Activated CD4-positive, alpha-beta memory T cell treated with anti-CD3 and anti-CD28 coated beads, Interleukin-2, amount 10 ng/mL, durations not matched to agents 7 days and 5 days (primary cell): ENCODE results near the gene MRTFA. TPM values are rescaled to one million over a fixed set of nuclear protein-coding genes. Genes with fewer than 3 reads are reported as not detected.
"Not testable (repeated sequence)": the region's sequence is repeated elsewhere in the genome, so short reads cannot be mapped to it uniquely, and the experiment has no call there.

ENCODE experiments used
- CTCF ChIA-PET: fragments of 350-600 bp; sonication (Branson Sonifier 250); formaldehyde crosslinking; loops from one replicate; lab custom pipeline; 2021; ENCODE audit warnings: antibody characterized with exemption, inconsistent platforms; lab: Charles Lee
- POLR2A ChIA-PET: fragments of 350-600 bp; sonication (Branson Sonifier 250); formaldehyde crosslinking; loops from one replicate; lab custom pipeline; 2021; ENCODE audit warnings: antibody characterized with exemption; lab: Charles Lee
- DNase-seq: peaks from one replicate; pipeline ENCODE4 v3.0.0-alpha.2; 2020
- H3K27ac Mint-ChIP-seq: one replicate; pipeline ENCODE4 v1.8.0; 2021; ENCODE audit warnings: mild to moderate bottlenecking, mixed read lengths
- H3K27me3 Mint-ChIP-seq: one replicate; pipeline ENCODE4 v1.8.0; 2021; ENCODE audit warnings: mixed read lengths
- H3K36me3 Mint-ChIP-seq: one replicate; pipeline ENCODE4 v1.8.0; 2021; ENCODE audit warnings: low read depth, mixed read lengths
- H3K4me1 Mint-ChIP-seq: one replicate; pipeline ENCODE4 v1.8.0; 2021; ENCODE audit warnings: mixed read lengths
- H3K4me3 Mint-ChIP-seq: one replicate; pipeline ENCODE4 v1.8.0; 2021; ENCODE audit warnings: mild to moderate bottlenecking, mixed read lengths
- H3K9me3 Mint-ChIP-seq: one replicate; pipeline ENCODE4 v1.8.0; 2021; ENCODE audit warnings: mixed read lengths
- total RNA-seq, 2 experiments: library from RNA; stranded (reverse); gene quantifications; one replicate each; pipeline ENCODE4 v1.2.3, GENCODE V29; 2021

Gene MRTFA
- total RNA-seq, 2 experiments from 2014 or later: 58.5 to 61.5 TPM

- Mint-ChIP-seq H3K4me3 (no peak overlapping the region), H3K4me1 (peaks cover 16% of the 10 kb centered on the region), H3K27me3 (no peaks in the 10 kb centered on the region), H3K9me3 (peaks cover 21% of the 10 kb centered on the region), H3K27ac (no peak overlapping the region), H3K36me3 (peaks cover 39% of the 10 kb centered on the region)
- POLR2A ChIA-PET: no interaction called here
- no peak for DNase-seq
- CTCF ChIA-PET: no interaction called here
Observed at GRCh38 chr22:40556641-40557040, 79.9 kb downstream of the MRTFA start.

DNA sequence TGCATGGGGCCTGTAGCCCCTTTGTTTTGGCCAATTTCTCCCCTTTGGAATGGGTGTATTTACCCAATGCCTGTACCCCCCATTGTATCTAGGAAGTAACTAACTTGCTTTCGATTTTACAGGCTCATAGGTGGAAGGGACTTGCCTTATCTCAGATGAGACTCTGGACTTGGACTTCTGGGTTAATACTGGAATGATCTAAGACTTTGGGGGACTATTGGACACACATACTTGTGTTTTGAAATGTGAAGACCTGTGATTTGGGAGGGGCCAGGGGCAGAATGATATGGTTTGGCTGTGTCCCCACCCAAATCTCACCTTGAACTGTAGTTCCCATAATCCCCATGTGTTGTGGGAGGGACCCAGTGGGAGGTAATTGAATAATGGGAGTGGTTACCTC, 82.5 kb downstream of the MRTFA start:
- H3K27me3 Mint-ChIP-seq, DNase-seq, H3K4me3 Mint-ChIP-seq, POLR2A ChIA-PET, CTCF ChIA-PET, H3K27ac Mint-ChIP-seq, H3K4me1 Mint-ChIP-seq: not testable (repeated sequence)
- H3K9me3 Mint-ChIP-seq: peaks cover 22% of the 10 kb centered on the region
- H3K36me3 Mint-ChIP-seq: peaks cover 47% of the 10 kb centered on the region

GRCh38 chr22:40553014-40553554, 83.4 kb downstream of the MRTFA start:
- no peak overlapping the region for H3K27ac Mint-ChIP-seq
- POLR2A ChIA-PET: no interaction called here
- H3K4me3 Mint-ChIP-seq: no peak overlapping the region
- no peaks in the 10 kb centered on the region for H3K27me3 Mint-ChIP-seq
- H3K36me3 Mint-ChIP-seq: peaks cover 50% of the 10 kb centered on the region
- no peak for DNase-seq
- CTCF ChIA-PET: no interaction called here
- peaks cover 22% of the 10 kb centered on the region for H3K9me3 Mint-ChIP-seq
- peaks cover 8% of the 10 kb centered on the region for H3K4me1 Mint-ChIP-seq

DNA sequence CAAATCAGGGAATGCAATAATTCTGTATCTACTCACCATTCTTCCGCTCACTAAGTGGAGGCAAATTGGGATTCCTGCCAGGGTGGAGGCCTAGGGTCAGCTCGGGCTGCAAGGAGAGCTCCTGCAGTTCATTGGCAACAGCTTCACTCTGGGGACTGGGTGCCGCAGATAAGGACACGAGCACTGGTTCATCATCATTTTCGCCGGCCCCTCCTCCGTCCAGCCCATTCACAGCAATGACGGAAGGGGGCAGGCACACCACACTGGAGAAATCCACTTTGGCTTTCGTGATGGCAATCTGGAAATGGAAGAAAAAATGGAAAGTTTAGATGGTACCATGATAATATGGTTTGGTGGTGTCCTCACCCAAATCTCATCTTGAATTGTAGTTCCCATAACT, 84.4 kb downstream of the MRTFA start:
- ChIA-PET CTCF (interaction anchor here (0.6 to 0.9 kb wide), 2 partner anchors 12 to 371 kb away, joined by 3 to 4 read pairs; no protein-coding TSS in a partner anchor), POLR2A (interaction anchor here (1.0 kb wide), 1 partner anchor 20 kb away, joined by 3 read pairs; no protein-coding TSS in a partner anchor)
- H3K27ac Mint-ChIP-seq: no peak overlapping the region
- H3K36me3 Mint-ChIP-seq: peaks cover 55% of the 10 kb centered on the region
- DNase-seq: no peak
- H3K9me3 Mint-ChIP-seq: peaks cover 22% of the 10 kb centered on the region
- H3K4me3 Mint-ChIP-seq: no peak overlapping the region
- peaks cover 8% of the 10 kb centered on the region for H3K4me1 Mint-ChIP-seq
- no peaks in the 10 kb centered on the region for H3K27me3 Mint-ChIP-seq

GRCh38 chr22:40547729-40548143, 88.8 kb downstream of the MRTFA start:
- Mint-ChIP-seq H3K4me3 (no peak overlapping the region), H3K4me1 (peaks cover 3% of the 10 kb centered on the region), H3K27ac (no peak overlapping the region), H3K9me3 (peaks cover 12% of the 10 kb centered on the region), H3K27me3 (no peaks in the 10 kb centered on the region), H3K36me3 (peaks cover 38% of the 10 kb centered on the region)
- DNase-seq: no peak
- ChIA-PET POLR2A (no interaction called here), CTCF (no interaction called here)

DNA sequence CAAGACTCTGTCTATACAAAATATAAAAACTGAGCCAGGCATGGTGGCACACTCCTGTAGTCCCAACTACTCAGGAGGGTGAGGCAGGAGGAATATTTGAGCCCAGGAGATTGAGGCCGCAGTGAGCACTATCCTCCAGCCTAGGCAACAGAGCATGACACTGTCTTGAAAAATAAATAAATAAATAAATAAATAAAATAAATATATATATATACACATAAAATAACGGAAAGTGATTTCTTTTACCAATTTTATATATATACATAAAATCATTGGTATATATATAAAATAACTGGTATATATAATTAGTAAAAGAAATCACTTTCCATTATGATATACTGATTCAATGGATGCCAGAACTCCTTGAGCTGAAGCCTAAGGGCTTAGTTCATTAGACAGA, 91.8 kb downstream of the MRTFA start:
- DNase-seq: no peak
- H3K36me3 Mint-ChIP-seq: peaks cover 23% of the 10 kb centered on the region
- H3K4me1 Mint-ChIP-seq: peaks cover 16% of the 10 kb centered on the region
- no peaks in the 10 kb centered on the region for H3K9me3 Mint-ChIP-seq
- no peak overlapping the region for H3K27ac Mint-ChIP-seq
- no peak overlapping the region for H3K4me3 Mint-ChIP-seq
- ChIA-PET POLR2A (interaction anchor here (1.0 kb wide), 1 partner anchor 11 kb away, joined by 3 read pairs; no protein-coding TSS in a partner anchor), CTCF (interaction anchor here (0.6 kb wide), 1 partner anchor 13 kb away, joined by 5 read pairs; no protein-coding TSS in a partner anchor)
- no peaks in the 10 kb centered on the region for H3K27me3 Mint-ChIP-seq

- Mint-ChIP-seq H3K36me3 (peaks cover 16% of the 10 kb centered on the region), H3K4me1 (peaks cover 16% of the 10 kb centered on the region), H3K27ac (no peak overlapping the region), H3K4me3 (no peak overlapping the region), H3K9me3 (no peaks in the 10 kb centered on the region), H3K27me3 (no peaks in the 10 kb centered on the region)
- CTCF ChIA-PET: interaction anchor here (1.0 to 1.7 kb wide), 3 partner anchors 9 to 103 kb away, joined by 3 to 4 read pairs (median 3); no protein-coding TSS in a partner anchor
- POLR2A ChIA-PET: no interaction called here
- DNase-seq: no peak
Observed at GRCh38 chr22:40542821-40543540, 93.5 kb downstream of the MRTFA start.

GRCh38 chr22:40541300-40541699, 95.2 kb downstream of the MRTFA start:
- no peak overlapping the region for H3K27ac Mint-ChIP-seq
- no peak overlapping the region for H3K4me3 Mint-ChIP-seq
- peaks cover 8% of the 10 kb centered on the region for H3K36me3 Mint-ChIP-seq
- CTCF ChIA-PET: interaction anchor here (1.6 kb wide), 1 partner anchor 104 kb away, joined by 3 read pairs; no protein-coding TSS in a partner anchor
- DNase-seq: peak; percentile 26
- no peaks in the 10 kb centered on the region for H3K27me3 Mint-ChIP-seq
- H3K4me1 Mint-ChIP-seq: peaks cover 16% of the 10 kb centered on the region
- POLR2A ChIA-PET: no interaction called here
- H3K9me3 Mint-ChIP-seq: no peaks in the 10 kb centered on the region

DNA sequence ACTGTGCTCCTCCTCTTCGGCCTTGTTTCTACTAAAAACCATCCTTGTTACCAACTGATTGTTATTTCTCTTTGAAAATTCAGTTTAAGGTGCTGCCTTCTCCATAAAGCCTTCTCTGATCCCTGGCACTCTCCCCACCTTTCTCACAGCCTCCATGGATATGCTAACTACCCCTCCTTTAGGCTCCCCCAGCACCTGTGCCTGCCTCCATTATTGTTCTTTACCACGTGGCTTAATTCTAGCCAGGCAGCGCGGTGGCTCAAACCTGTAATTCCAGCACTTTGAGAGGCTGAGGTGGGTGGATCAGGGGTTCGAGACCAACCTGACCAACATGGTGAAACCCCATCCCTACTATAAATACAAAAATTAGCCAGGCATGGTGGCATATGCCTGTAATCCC, 96.3 kb downstream of the MRTFA start:
- peaks cover 7% of the 10 kb centered on the region for H3K36me3 Mint-ChIP-seq
- H3K9me3 Mint-ChIP-seq: no peaks in the 10 kb centered on the region
- no peak overlapping the region for H3K27ac Mint-ChIP-seq
- no peaks in the 10 kb centered on the region for H3K27me3 Mint-ChIP-seq
- POLR2A ChIA-PET: no interaction called here
- CTCF ChIA-PET: interaction anchor here (0.6 to 0.7 kb wide), 2 partner anchors 11 to 174 kb away, joined by 3 to 4 read pairs; no protein-coding TSS in a partner anchor
- no peak overlapping the region for H3K4me3 Mint-ChIP-seq
- DNase-seq: no peak
- H3K4me1 Mint-ChIP-seq: peaks cover 20% of the 10 kb centered on the region

DNA sequence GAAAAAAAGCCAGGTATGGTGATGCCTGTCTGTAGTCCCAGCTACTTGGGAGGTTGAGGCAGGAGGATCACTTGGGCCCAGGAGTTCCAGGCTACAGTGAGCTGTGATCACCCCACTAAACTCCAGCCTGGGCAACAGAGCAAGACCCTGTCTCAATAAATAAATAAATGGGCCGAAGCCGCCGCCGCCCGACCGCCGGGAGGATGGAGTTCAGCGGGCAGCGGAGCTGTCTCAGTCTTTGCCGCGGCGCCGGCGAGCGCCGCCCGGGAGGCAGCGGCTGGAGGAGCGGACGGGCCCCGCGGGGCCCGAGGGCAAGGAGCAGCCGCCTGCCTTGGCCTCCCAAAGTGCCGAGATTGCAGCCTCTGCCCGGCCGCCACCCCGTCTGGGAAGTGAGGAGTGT, 100.4 kb downstream of the MRTFA start:
- POLR2A ChIA-PET, H3K4me3 Mint-ChIP-seq, H3K27ac Mint-ChIP-seq, H3K9me3 Mint-ChIP-seq, H3K36me3 Mint-ChIP-seq, H3K27me3 Mint-ChIP-seq, DNase-seq: not testable (repeated sequence)
- CTCF ChIA-PET: interaction anchor here (3.5 kb wide), 1 partner anchor 11 kb away, joined by 22 read pairs; no protein-coding TSS in a partner anchor
- peaks cover 48% of the 10 kb centered on the region for H3K4me1 Mint-ChIP-seq

DNA sequence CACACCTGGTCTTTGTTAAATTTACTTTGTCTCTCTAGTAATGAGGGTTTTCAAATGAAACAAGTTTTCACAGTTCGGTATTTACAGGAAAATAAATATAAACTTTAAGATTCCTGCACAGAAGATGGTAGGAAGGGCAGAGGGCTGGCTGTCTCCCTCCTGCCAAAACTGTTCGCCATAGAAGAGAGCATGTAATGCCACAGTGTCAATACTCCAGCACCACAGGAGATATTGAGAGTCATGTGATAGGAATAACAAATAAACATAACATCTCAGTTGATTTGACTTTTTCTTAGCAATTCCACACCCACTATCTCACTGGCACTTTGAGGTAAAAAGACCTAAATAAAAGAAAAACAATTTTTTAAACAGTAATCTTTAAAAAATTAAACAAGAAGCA, 100.9 kb downstream of the MRTFA start:
- no peaks in the 10 kb centered on the region for H3K27me3 Mint-ChIP-seq
- ChIA-PET POLR2A (interaction anchor here (2.4 to 5.6 kb wide), 2 partner anchors 11 to 100 kb away, joined by 11 to 59 read pairs; partner anchors contain the start of gene MRTFA), CTCF (interaction anchor here (3.5 kb wide), 1 partner anchor 11 kb away, joined by 22 read pairs; no protein-coding TSS in a partner anchor)
- H3K4me3 Mint-ChIP-seq: no peak overlapping the region
- peak overlapping the region; percentile 73 for H3K27ac Mint-ChIP-seq
- H3K36me3 Mint-ChIP-seq: peaks cover 12% of the 10 kb centered on the region
- no peaks in the 10 kb centered on the region for H3K9me3 Mint-ChIP-seq
- H3K4me1 Mint-ChIP-seq: peaks cover 47% of the 10 kb centered on the region
- no peak for DNase-seq

GRCh38 chr22:40535189-40535512, 101.4 kb downstream of the MRTFA start:
- H3K4me3 Mint-ChIP-seq: no peak overlapping the region
- ChIA-PET CTCF (interaction anchor here (3.5 kb wide), 1 partner anchor 10 kb away, joined by 22 read pairs; no protein-coding TSS in a partner anchor), POLR2A (interaction anchor here (1.5 to 5.6 kb wide), 4 partner anchors 10 to 122 kb away, joined by 3 to 59 read pairs (median 8); partner anchors contain the start of gene MRTFA)
- no peaks in the 10 kb centered on the region for H3K27me3 Mint-ChIP-seq
- no peak for DNase-seq
- H3K9me3 Mint-ChIP-seq: no peaks in the 10 kb centered on the region
- peak overlapping the region; percentile 73 for H3K27ac Mint-ChIP-seq
- peaks cover 12% of the 10 kb centered on the region for H3K36me3 Mint-ChIP-seq
- H3K4me1 Mint-ChIP-seq: peaks cover 50% of the 10 kb centered on the region
